ENCODE results near the gene HSPA1A. TPM values are rescaled to one million over a fixed set of nuclear protein-coding genes. Genes with fewer than 3 reads are reported as not detected.

HSPA1A gene
- polyA plus RNA-seq, 3 donors: 144 to 215 (median 200) TPM

DNA sequence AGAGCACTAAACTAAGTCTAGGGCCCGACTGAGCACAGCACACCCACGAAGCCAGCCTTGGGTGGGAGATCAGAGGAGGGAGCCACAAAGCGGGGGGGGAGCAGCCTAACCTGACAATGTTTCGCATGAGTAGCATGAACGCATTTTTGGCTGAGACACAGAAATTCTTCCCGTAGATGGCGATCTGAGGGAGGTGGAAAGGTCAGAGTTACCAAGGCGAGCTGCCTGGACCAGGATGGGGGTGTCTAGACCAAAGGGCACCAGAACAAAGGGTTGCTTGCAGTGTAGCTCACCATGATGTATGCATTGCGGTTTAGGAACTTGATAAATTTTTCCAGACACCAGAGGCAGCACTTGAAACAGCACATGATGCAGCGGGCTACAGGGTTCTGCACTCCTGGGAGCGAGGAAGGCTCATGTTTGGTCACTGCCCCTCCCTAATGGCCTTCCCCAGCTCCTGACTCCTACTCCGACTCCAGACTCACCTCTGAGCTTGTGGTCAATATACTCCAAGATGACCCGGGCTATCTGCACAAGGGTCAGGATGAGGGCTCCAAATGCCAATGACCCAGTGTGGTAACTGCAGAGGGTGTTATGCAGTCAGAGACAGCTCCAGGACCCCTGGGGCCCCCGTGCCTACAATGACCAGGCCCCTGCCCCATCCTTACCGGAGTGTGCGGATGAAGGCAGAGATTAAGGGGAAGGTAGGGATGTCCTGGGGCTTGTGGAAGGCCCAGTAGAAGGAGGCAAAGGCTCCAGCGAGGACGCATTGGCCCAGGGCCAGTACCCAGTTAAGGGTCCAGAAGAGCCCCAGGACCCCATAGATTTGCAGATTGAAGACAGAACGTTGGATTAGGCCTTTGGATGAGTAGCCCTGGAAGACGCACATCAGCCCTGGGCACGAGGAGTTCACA is 50.1 kb downstream of the HSPA1A start:
- H3K79me2 ChIP-seq (ENCODE audit: insufficient read depth, low read length): peaks cover 16% of the 10 kb centered on the region
- peaks cover 21% of the 10 kb centered on the region for H3K4me1 Mint-ChIP-seq

More for the DNA sequence above, 50.1 kb downstream of the HSPA1A start:
- Mint-ChIP-seq H3K9me3 (peaks cover 0 to 2% (median 0%) of the 10 kb centered on the region in 7 donors), H3K36me3 (peaks cover 5 to 11% of the 10 kb centered on the region in 2 donors), H3K27ac (peak overlapping the region in 1 of 7 donors; percentile 66), H3K27me3 (ENCODE audit: low read depth in 3 of 3) (peaks cover 0 to 3% (median 2%) of the 10 kb centered on the region in 3 donors), H3K4me3 (no peak overlapping the region)
- H3K27me3 ChIP-seq (ENCODE audit: control insufficient read depth in 2 of 2, insufficient read depth in 2 of 2, low read length in 2 of 2): no peaks in the 10 kb centered on the region
- H3K36me3 ChIP-seq (replicated peaks in 1 of 2; ENCODE audit: control insufficient read depth in 1 of 2, insufficient read depth in 2 of 2, low read length in 2 of 2): peaks cover 5 to 10% of the 10 kb centered on the region in 2 donors
- H2AFZ ChIP-seq (ENCODE audit: insufficient read depth, low read depth, low read length, poor library complexity, severe bottlenecking): no peak overlapping the region
- peaks cover 22 to 28% of the 10 kb centered on the region in 2 donors for H3K4me1 ChIP-seq (ENCODE audit: control insufficient read depth in 1 of 2, insufficient read depth in 2 of 2, low read length in 2 of 2)
- no peak overlapping the region for H3K4me2 ChIP-seq (replicated peaks; ENCODE audit: extremely low read depth, low read length, poor library complexity, severe bottlenecking)
- peaks cover 6% of the 10 kb centered on the region for H4K20me1 ChIP-seq (ENCODE audit: insufficient read depth, low read length)
- no peak overlapping the region for H3K27ac ChIP-seq (ENCODE audit: low read depth in 1 of 2, low read length in 2 of 2)
- H3K4me3 ChIP-seq (replicated peaks in 1 of 3; ENCODE audit: low read depth in 2 of 3, low read length in 3 of 3): no peak overlapping the region
- no peak for DNase-seq
- H3K9me3 ChIP-seq (replicated peaks in 1 of 2; ENCODE audit: control insufficient read depth in 1 of 2, insufficient read depth in 1 of 2, low read length in 2 of 2): no peaks in the 10 kb centered on the region
- intact Hi-C loops (cut with micrococcal nuclease): loop anchor here in 1 of 2 donors (5.0 to 10.0 kb wide), 2 partner anchors 183 to 321 kb away; partner anchors contain the start of genes ATP6V1G2, DDX39B, LY6G5C and NFKBIL1
- no peak overlapping the region for H3K9ac ChIP-seq (ENCODE audit: insufficient read depth, low read length, poor library complexity, severe bottlenecking)
- WGBS (ENCODE audit: insufficient coverage): 92% methylated on average over 20 of the region's 21 CpGs
- TF ChIP-seq, protein P1, sequence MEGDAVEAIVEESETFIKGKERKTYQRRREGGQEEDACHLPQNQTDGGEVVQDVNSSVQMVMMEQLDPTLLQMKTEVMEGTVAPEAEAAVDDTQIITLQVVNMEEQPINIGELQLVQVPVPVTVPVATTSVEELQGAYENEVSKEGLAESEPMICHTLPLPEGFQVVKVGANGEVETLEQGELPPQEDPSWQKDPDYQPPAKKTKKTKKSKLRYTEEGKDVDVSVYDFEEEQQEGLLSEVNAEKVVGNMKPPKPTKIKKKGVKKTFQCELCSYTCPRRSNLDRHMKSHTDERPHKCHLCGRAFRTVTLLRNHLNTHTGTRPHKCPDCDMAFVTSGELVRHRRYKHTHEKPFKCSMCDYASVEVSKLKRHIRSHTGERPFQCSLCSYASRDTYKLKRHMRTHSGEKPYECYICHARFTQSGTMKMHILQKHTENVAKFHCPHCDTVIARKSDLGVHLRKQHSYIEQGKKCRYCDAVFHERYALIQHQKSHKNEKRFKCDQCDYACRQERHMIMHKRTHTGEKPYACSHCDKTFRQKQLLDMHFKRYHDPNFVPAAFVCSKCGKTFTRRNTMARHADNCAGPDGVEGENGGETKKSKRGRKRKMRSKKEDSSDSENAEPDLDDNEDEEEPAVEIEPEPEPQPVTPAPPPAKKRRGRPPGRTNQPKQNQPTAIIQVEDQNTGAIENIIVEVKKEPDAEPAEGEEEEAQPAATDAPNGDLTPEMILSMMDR (IDR thresholded peaks at IDR 0.05): no peak

Small RNA genes lying within 50 kb of the gene (small RNA-seq; reads per million reads assigned to genes)
- gene RF00019 (ENCODE audit: insufficient read length, low read depth) (not detected), gene SNORD48 (ENCODE audit: insufficient read length, low read depth) (1,246 reads per million, percentile 99 among the genes with 10 or more reads in this experiment), gene SNORD52 (ENCODE audit: insufficient read length, low read depth) (not detected)

Other genes with a start within 250 kb of the HSPA1A start
- under 1 TPM in 2 of 3 donors, not detected in 1; 0.26 to 0.28 TPM for gene LTA, start 243.3 kb upstream of the HSPA1A start, polyA plus RNA-seq
- 10 to 100 TPM in 1 of 3 donors, 1 to 10 TPM in 2; 7.1 to 13.7 (median 9.6) TPM for gene TNF, start 240.0 kb upstream of the HSPA1A start, polyA plus RNA-seq
- 10 to 100 TPM; 12.6 to 25.5 (median 21.6) TPM for gene LTB, start 233.1 kb upstream of the HSPA1A start, polyA plus RNA-seq
- gene LST1, start 229.3 kb upstream of the HSPA1A start, polyA plus RNA-seq: 1,000 to 10,000 TPM; 1,103 to 1,584 (median 1,202) TPM
- 1 to 10 TPM in 1 of 3 donors, under 1 TPM in 1, not detected in 1; 0.54 to 1.2 TPM for gene NCR3, start 222.5 kb upstream of the HSPA1A start, polyA plus RNA-seq
- gene AIF1, start 200.3 kb upstream of the HSPA1A start, polyA plus RNA-seq: 1,000 to 10,000 TPM in 2 of 3 donors, 100 to 1,000 TPM in 1; 952 to 2,310 (median 2,275) TPM
- 10 to 100 TPM in 1 of 3 donors, 1 to 10 TPM in 2; 1.2 to 76.7 (median 2.3) TPM for gene PRRC2A, start 194.8 kb upstream of the HSPA1A start, polyA plus RNA-seq
- 100 to 1,000 TPM in 1 of 3 donors, 10 to 100 TPM in 2; 15.4 to 195 (median 15.6) TPM for gene BAG6, start 162.9 kb upstream of the HSPA1A start, polyA plus RNA-seq
- 1 to 10 TPM; 4.2 to 8.3 (median 4.8) TPM for gene APOM, start 159.6 kb upstream of the HSPA1A start, polyA plus RNA-seq
- 10 to 100 TPM in 2 of 3 donors, 1 to 10 TPM in 1; 8.0 to 23.4 (median 18.1) TPM for gene C6orf47, start 154.8 kb upstream of the HSPA1A start, polyA plus RNA-seq
- 10 to 100 TPM; 10.8 to 13.9 (median 12.0) TPM for gene GPANK1, start 150.5 kb upstream of the HSPA1A start, polyA plus RNA-seq
- 100 to 1,000 TPM; 147 to 227 (median 195) TPM for gene CSNK2B, start 149.5 kb upstream of the HSPA1A start, polyA plus RNA-seq
- 10 to 100 TPM in 1 of 3 donors, under 1 TPM in 1, not detected in 1; 0.17 to 55.1 TPM for gene LY6G5B, start 145.6 kb upstream of the HSPA1A start, polyA plus RNA-seq
- gene LY6G5C, start 134.5 kb upstream of the HSPA1A start, polyA plus RNA-seq: 1 to 10 TPM; 4.8 to 7.3 (median 5.8) TPM
- 100 to 1,000 TPM in 1 of 3 donors, 10 to 100 TPM in 2; 53.0 to 122 (median 56.0) TPM for gene ABHD16A, start 112.2 kb upstream of the HSPA1A start, polyA plus RNA-seq
- under 1 TPM in 1 of 3 donors, not detected in 2; 0.51 TPM for gene LY6G6F, start 108.7 kb upstream of the HSPA1A start, polyA plus RNA-seq
- not detected for gene LY6G6D, start 100.2 kb upstream of the HSPA1A start, polyA plus RNA-seq
- under 1 TPM in 1 of 3 donors, not detected in 2; 0.27 TPM for gene LY6G6C, start 93.8 kb upstream of the HSPA1A start, polyA plus RNA-seq
- gene MPIG6B, start 92.2 kb upstream of the HSPA1A start, polyA plus RNA-seq: under 1 TPM; 0.09 to 0.75 (median 0.68) TPM
- 10 to 100 TPM; 29.8 to 56.0 (median 30.6) TPM for gene DDAH2, start 86.2 kb upstream of the HSPA1A start, polyA plus RNA-seq
- 1,000 to 10,000 TPM in 2 of 3 donors, 100 to 1,000 TPM in 1; 676 to 1,304 (median 1,196) TPM for gene CLIC1, start 79.0 kb upstream of the HSPA1A start, polyA plus RNA-seq
- 10 to 100 TPM in 1 of 3 donors, 1 to 10 TPM in 1, under 1 TPM in 1; 0.58 to 31.2 (median 1.9) TPM for gene MSH5, start 75.5 kb upstream of the HSPA1A start, polyA plus RNA-seq
- gene SAPCD1, start 52.9 kb upstream of the HSPA1A start, polyA plus RNA-seq: 10 to 100 TPM in 1 of 3 donors, not detected in 2; 10.4 TPM
- gene VWA7, start 38.2 kb upstream of the HSPA1A start, polyA plus RNA-seq: under 1 TPM in 1 of 3 donors, not detected in 2; 0.57 TPM
- 10 to 100 TPM; 22.2 to 28.9 (median 27.3) TPM for gene VARS1, start 19.8 kb upstream of the HSPA1A start, polyA plus RNA-seq
- 10 to 100 TPM; 26.0 to 41.0 (median 40.0) TPM for gene LSM2, start 8.6 kb upstream of the HSPA1A start, polyA plus RNA-seq
- under 1 TPM; 0.53 to 0.72 (median 0.55) TPM for gene HSPA1L, start 260 bp upstream of the HSPA1A start, polyA plus RNA-seq
- gene HSPA1B, start 12.2 kb downstream of the HSPA1A start, polyA plus RNA-seq: 10 to 100 TPM in 1 of 3 donors, 1 to 10 TPM in 2; 3.4 to 81.4 (median 4.8) TPM
- 10 to 100 TPM; 70.2 to 89.5 (median 81.8) TPM for gene NEU1, start 47.3 kb downstream of the HSPA1A start, polyA plus RNA-seq
- gene SLC44A4, start 63.5 kb downstream of the HSPA1A start, polyA plus RNA-seq: under 1 TPM in 1 of 3 donors, not detected in 2; 0.09 TPM
- gene EHMT2, start 82.2 kb downstream of the HSPA1A start, polyA plus RNA-seq: 10 to 100 TPM in 2 of 3 donors, 1 to 10 TPM in 1; 9.9 to 52.8 (median 16.0) TPM
- under 1 TPM in 1 of 3 donors, not detected in 2; 0.11 TPM for gene ZBTB12, start 86.5 kb downstream of the HSPA1A start, polyA plus RNA-seq
- 1 to 10 TPM; 5.4 to 7.2 (median 6.5) TPM for gene C2, start 112.2 kb downstream of the HSPA1A start, polyA plus RNA-seq
- 1 to 10 TPM in 1 of 3 donors, under 1 TPM in 1, not detected in 1; 0.37 to 2.2 TPM for gene CFB, start 130.6 kb downstream of the HSPA1A start, polyA plus RNA-seq
- 10 to 100 TPM; 48.8 to 74.4 (median 61.4) TPM for gene NELFE, start 143.4 kb downstream of the HSPA1A start, polyA plus RNA-seq
- 10 to 100 TPM; 13.2 to 72.1 (median 13.2) TPM for gene SKIC2, start 143.6 kb downstream of the HSPA1A start, polyA plus RNA-seq
- gene DXO, start 156.6 kb downstream of the HSPA1A start, polyA plus RNA-seq: 10 to 100 TPM in 2 of 3 donors, 1 to 10 TPM in 1; 5.5 to 49.6 (median 10.4) TPM
- 10 to 100 TPM in 1 of 3 donors, not detected in 2; 12.6 TPM for gene C4A, start 166.5 kb downstream of the HSPA1A start, polyA plus RNA-seq
- 10 to 100 TPM in 1 of 3 donors, under 1 TPM in 1, not detected in 1; 0.18 to 11.6 TPM for gene C4B, start 199.3 kb downstream of the HSPA1A start, polyA plus RNA-seq
- gene CYP21A2, start 222.9 kb downstream of the HSPA1A start, polyA plus RNA-seq: under 1 TPM in 1 of 3 donors, not detected in 2; 0.16 TPM